Mesothelial cell of epicardium (in vitro differentiated cells): ENCODE data around the gene RELL1. TPM values are rescaled to one million over a fixed set of nuclear protein-coding genes. Genes with fewer than 3 reads are reported as not detected.

Experiments
- DNase-seq, 2 experiments: peaks; one replicate each; pipeline ENCODE4 v3.0.0; 2021; ENCODE audit warnings: low spot score in 2 of 2; ENCODE audit not compliant: unreplicated experiment in 2 of 2
- H3K27ac Mint-ChIP-seq: 2 replicates; pipeline ENCODE4 v1.8.0; 2021; ENCODE audit warnings: mixed read lengths
- H3K27me3 Mint-ChIP-seq: 2 replicates; pipeline ENCODE4 v1.8.0; 2021; ENCODE audit warnings: low read depth, mixed read lengths
- H3K36me3 Mint-ChIP-seq: 2 replicates; pipeline ENCODE4 v1.8.0; 2021; ENCODE audit warnings: mixed read lengths
- H3K4me1 Mint-ChIP-seq: 2 replicates; pipeline ENCODE4 v1.8.0; 2021; ENCODE audit warnings: mixed read lengths
- H3K4me3 Mint-ChIP-seq: 2 replicates; pipeline ENCODE4 v1.8.0; 2021; ENCODE audit warnings: mild to moderate bottlenecking, moderate library complexity, mixed read lengths
- H3K9me3 Mint-ChIP-seq: 2 replicates; pipeline ENCODE4 v1.8.0; 2021; ENCODE audit warnings: mixed read lengths
- total RNA-seq: library from RNA; stranded (reverse); gene quantifications from 3 replicates; pipeline ENCODE4 v1.2.1, GENCODE V29; 2021
- TF ChIP-seq, protein P1 (sequence below): fragments of 200-600 bp; sonication (generic); IDR thresholded peaks from one replicate; pipeline ENCODE4 v1.5.0; 2021; ENCODE audit warnings: antibody characterized with exemption; ENCODE audit not compliant: unreplicated experiment

The RELL1 gene
- total RNA-seq, 1 donor from 2014 or later = 11.7 TPM

DNA sequence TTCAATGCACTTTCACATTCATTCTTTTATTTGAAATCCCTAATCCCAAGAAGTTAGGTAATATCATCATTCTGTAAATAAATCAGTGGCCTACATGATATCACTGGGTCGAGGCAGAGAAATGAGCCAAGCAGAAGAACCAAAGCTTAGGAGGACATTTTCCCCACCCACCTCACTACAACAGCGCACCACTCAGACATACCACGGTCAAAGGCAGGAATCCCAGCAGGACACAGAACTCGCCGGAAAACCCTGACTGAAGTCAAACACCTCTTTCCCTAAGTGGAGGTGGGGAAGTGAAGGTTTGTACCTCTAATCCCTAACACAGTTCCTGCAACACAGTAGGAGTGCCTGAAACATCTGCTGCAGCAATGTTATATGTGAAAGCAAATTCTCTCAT lies 21.5 kb downstream of the RELL1 start:
- Mint-ChIP-seq H3K36me3 (no peaks in the 10 kb centered on the region), H3K9me3 (no peaks in the 10 kb centered on the region), H3K27ac (no peak overlapping the region), H3K4me1 (peaks cover 25% of the 10 kb centered on the region), H3K4me3 (no peak overlapping the region), H3K27me3 (no peaks in the 10 kb centered on the region)
- DNase-seq = no peak
- TF ChIP-seq, protein P1, sequence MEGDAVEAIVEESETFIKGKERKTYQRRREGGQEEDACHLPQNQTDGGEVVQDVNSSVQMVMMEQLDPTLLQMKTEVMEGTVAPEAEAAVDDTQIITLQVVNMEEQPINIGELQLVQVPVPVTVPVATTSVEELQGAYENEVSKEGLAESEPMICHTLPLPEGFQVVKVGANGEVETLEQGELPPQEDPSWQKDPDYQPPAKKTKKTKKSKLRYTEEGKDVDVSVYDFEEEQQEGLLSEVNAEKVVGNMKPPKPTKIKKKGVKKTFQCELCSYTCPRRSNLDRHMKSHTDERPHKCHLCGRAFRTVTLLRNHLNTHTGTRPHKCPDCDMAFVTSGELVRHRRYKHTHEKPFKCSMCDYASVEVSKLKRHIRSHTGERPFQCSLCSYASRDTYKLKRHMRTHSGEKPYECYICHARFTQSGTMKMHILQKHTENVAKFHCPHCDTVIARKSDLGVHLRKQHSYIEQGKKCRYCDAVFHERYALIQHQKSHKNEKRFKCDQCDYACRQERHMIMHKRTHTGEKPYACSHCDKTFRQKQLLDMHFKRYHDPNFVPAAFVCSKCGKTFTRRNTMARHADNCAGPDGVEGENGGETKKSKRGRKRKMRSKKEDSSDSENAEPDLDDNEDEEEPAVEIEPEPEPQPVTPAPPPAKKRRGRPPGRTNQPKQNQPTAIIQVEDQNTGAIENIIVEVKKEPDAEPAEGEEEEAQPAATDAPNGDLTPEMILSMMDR = no peak

DNA sequence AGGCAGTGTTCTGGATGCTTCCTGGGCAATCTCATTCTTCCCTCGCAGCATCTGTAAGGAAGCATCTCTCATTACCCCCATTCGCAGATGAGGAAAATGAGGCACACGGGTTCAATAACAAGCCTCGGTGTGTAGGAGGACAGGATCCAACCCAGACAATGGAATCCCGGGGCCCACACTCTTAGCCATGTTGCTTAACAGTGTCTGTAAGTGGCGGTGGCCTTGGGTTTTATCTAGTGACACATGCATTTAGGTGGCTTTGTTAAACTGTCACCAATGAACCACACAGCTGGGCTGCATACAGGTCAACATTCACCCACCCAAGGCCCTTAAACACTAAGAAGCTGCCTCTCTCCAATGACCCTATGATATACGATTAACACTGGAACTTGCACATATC lies 22.6 kb downstream of the RELL1 start:
- H3K4me1 Mint-ChIP-seq = peaks cover 25% of the 10 kb centered on the region
- H3K4me3 Mint-ChIP-seq = no peak overlapping the region
- H3K27me3 Mint-ChIP-seq = no peaks in the 10 kb centered on the region
- no peak overlapping the region for H3K27ac Mint-ChIP-seq
- DNase-seq = no peak
- TF ChIP-seq, protein P1 = no peak
- no peaks in the 10 kb centered on the region for H3K9me3 Mint-ChIP-seq
- no peaks in the 10 kb centered on the region for H3K36me3 Mint-ChIP-seq

DNA sequence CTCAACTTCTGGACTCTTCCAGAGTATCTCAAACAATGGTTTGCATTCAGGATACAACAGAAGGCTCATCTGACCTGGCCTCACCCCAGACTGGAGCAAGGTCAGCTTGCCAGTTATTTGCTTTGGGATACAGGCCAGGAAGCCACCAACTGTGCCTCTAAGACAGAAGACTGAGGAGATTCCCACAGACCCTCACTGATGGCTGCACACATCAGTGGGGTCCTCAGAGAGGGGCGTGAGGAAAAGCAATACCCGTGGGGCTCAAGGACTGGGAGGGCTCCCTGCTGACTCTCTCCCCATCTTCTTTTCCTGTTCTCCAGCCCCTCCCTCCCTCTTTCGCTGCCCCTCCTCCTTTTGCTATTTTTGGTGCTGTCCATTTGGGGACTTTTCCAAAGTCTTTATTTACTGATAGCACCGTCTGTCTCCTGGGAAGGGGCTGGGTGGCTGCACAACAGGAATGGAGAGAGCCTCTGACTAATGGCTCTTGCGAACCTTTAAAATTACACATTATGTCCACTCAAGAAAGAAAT lies 23.2 kb downstream of the RELL1 start:
- Mint-ChIP-seq H3K4me3 (no peak overlapping the region), H3K36me3 (no peaks in the 10 kb centered on the region), H3K27me3 (no peaks in the 10 kb centered on the region), H3K4me1 (peaks cover 25% of the 10 kb centered on the region), H3K9me3 (no peaks in the 10 kb centered on the region), H3K27ac (no peak overlapping the region)
- TF ChIP-seq, protein P1 = no peak
- DNase-seq = no peak

DNA sequence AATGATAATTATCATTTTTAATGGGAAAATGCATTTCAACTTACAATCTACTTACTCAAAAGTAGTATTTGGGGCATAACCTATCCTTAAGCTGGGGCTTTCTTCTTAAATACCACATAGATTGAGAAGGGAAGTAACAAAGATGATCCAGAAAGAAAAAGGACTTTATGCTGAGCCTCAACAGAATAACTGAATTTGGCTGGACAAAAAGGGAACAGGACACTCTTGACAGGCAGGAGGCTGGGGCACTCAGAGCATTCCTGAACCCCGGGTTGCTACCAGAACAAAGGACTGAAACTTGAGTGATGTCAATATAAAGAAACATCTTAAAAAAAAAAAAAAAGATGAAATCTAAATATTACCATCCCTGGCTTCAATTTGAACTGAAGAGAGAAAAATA lies 23.9 kb downstream of the RELL1 start:
- Mint-ChIP-seq H3K9me3 (peaks cover 3% of the 10 kb centered on the region), H3K27me3 (no peaks in the 10 kb centered on the region), H3K4me3 (no peak overlapping the region), H3K4me1 (peaks cover 22% of the 10 kb centered on the region), H3K27ac (no peak overlapping the region), H3K36me3 (peaks cover 1% of the 10 kb centered on the region)
- TF ChIP-seq, protein P1 = no peak
- DNase-seq = no peak

DNA sequence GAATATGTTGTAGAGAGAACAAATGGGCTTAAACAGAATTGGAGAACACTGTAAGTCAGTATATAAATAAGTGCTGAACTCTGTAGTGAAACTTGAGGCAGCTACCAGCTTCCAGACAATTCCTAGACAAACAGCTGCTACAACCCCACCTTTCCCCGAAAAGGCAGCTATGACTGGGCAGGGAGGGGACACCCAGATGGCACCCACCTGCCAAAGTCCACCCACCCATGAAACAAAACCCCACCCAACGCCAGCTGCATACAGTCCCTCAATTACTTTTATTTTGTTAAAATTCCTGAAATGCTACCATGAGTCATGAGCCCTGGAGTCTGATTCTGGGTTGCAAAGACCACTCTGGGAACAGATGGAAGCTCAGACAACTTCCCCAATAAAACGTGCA lies 24.4 kb downstream of the RELL1 start:
- no peak for DNase-seq
- H3K4me3 Mint-ChIP-seq = no peak overlapping the region
- H3K4me1 Mint-ChIP-seq = peaks cover 20% of the 10 kb centered on the region
- no peaks in the 10 kb centered on the region for H3K27me3 Mint-ChIP-seq
- no peak overlapping the region for H3K27ac Mint-ChIP-seq
- H3K36me3 Mint-ChIP-seq = peaks cover 3% of the 10 kb centered on the region
- H3K9me3 Mint-ChIP-seq = peaks cover 6% of the 10 kb centered on the region
- TF ChIP-seq, protein P1 = no peak

DNA sequence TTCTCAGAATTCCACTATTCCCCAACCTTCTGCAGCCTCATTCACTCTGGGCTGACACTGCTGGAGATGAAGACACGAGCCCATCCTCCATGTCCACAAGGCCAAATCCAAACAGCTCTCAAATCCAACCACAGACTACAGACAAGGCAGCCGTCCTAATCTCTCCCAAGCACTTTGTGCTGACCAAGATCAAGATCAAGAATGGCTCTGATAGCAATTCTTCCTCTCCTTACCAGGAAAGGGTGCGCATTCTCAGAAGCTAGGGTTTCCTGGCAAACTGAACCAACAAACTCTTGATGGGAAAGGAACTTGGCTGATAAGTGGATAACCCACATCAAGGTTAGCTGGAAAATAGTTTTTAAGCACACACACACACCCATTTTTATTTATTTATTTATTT lies 26.5 kb downstream of the RELL1 start:
- peaks cover 22% of the 10 kb centered on the region for H3K9me3 Mint-ChIP-seq
- peaks cover 18% of the 10 kb centered on the region for H3K4me1 Mint-ChIP-seq
- H3K27ac Mint-ChIP-seq = no peak overlapping the region

More for the DNA sequence above, 26.5 kb downstream of the RELL1 start:
- no peak overlapping the region for H3K4me3 Mint-ChIP-seq
- no peak for DNase-seq
- peaks cover 11% of the 10 kb centered on the region for H3K36me3 Mint-ChIP-seq
- no peaks in the 10 kb centered on the region for H3K27me3 Mint-ChIP-seq
- TF ChIP-seq, protein P1 = no peak
